ENCODE data around the gene CTR9.
A peak's percentile ranks its signal among the peaks of the same experiment; 100 is the strongest.

Gene CTR9

GRCh38 chr11:10780040-10780439 is 29.0 kb downstream of the CTR9 start:
- no peak for DNase-seq (ENCODE audit: low spot score)

GRCh38 chr11:10784232-10785145 is 33.4 kb downstream of the CTR9 start:
- peak; percentile 53 for DNase-seq (ENCODE audit: low spot score)

GRCh38 chr11:10785146-10785474 is 34.1 kb downstream of the CTR9 start:
- DNase-seq (ENCODE audit: low spot score), result no peak

- no peak for DNase-seq (ENCODE audit: low spot score)
Observed at GRCh38 chr11:10786451-10786850, 35.4 kb downstream of the CTR9 start.

- peak; percentile 56 for DNase-seq (ENCODE audit: low spot score)
Observed at GRCh38 chr11:10792385-10793068, 41.5 kb downstream of the CTR9 start.

GRCh38 chr11:10793470-10794255 is 42.6 kb downstream of the CTR9 start:
- no peak for DNase-seq (ENCODE audit: low spot score)

GRCh38 chr11:10796191-10796590 is 45.1 kb downstream of the CTR9 start:
- no peak for DNase-seq (ENCODE audit: low spot score)

- no peak for DNase-seq (ENCODE audit: low spot score)
Observed at GRCh38 chr11:10797001-10797400, 46.0 kb downstream of the CTR9 start.

GRCh38 chr11:10797531-10797930 is 46.5 kb downstream of the CTR9 start:
- no peak for DNase-seq (ENCODE audit: low spot score)

GRCh38 chr11:10798330-10798928 is 47.4 kb downstream of the CTR9 start:
- no peak for DNase-seq (ENCODE audit: low spot score)

- DNase-seq (ENCODE audit: low spot score), result no peak
Observed at GRCh38 chr11:10800292-10800691, 49.2 kb downstream of the CTR9 start.

GRCh38 chr11:10803676-10804075 is 52.6 kb downstream of the CTR9 start:
- DNase-seq (ENCODE audit: low spot score), result no peak

GRCh38 chr11:10805741-10806140 is 54.7 kb downstream of the CTR9 start:
- DNase-seq (ENCODE audit: low spot score), result no peak

- DNase-seq (ENCODE audit: low spot score), result no peak
Observed at GRCh38 chr11:10806206-10806605, 55.2 kb downstream of the CTR9 start.

GRCh38 chr11:10807493-10808234 is 56.6 kb downstream of the CTR9 start:
- peak; percentile 40 for DNase-seq (ENCODE audit: low spot score)

GRCh38 chr11:10808235-10808552 is 57.1 kb downstream of the CTR9 start:
- no peak for DNase-seq (ENCODE audit: low spot score)

- DNase-seq (ENCODE audit: low spot score), result peak; percentile 99
Observed at GRCh38 chr11:10808553-10809372, 57.7 kb downstream of the CTR9 start, which contains the start of gene EIF4G2. TSS of gene EIF4G2 (minus strand) at chr11:10808926.

GRCh38 chr11:10809373-10810160 is 58.5 kb downstream of the CTR9 start:
- no peak for DNase-seq (ENCODE audit: low spot score)

GRCh38 chr11:10813945-10814344 is 62.9 kb downstream of the CTR9 start:
- DNase-seq (ENCODE audit: low spot score), result no peak

GRCh38 chr11:10818594-10818993 is 67.5 kb downstream of the CTR9 start:
- DNase-seq (ENCODE audit: low spot score), result no peak
